SK-N-MC (cell line): ENCODE measurements around the gene KRT82.

Source experiments
- EZH2 ChIP-seq: fragments of 200-600 bp; sonication (generic); IDR thresholded peaks from one replicate; pipeline ENCODE4 v1.6.1; 2017; ENCODE audit warnings: antibody characterized with exemption
- POLR2AphosphoS5 ChIP-seq: IDR thresholded peaks from 2 replicates; pipeline ENCODE4 v1.6.1; 2012; ENCODE audit warnings: mild to moderate bottlenecking, low read depth, low read length, borderline replicate concordance

DNA sequence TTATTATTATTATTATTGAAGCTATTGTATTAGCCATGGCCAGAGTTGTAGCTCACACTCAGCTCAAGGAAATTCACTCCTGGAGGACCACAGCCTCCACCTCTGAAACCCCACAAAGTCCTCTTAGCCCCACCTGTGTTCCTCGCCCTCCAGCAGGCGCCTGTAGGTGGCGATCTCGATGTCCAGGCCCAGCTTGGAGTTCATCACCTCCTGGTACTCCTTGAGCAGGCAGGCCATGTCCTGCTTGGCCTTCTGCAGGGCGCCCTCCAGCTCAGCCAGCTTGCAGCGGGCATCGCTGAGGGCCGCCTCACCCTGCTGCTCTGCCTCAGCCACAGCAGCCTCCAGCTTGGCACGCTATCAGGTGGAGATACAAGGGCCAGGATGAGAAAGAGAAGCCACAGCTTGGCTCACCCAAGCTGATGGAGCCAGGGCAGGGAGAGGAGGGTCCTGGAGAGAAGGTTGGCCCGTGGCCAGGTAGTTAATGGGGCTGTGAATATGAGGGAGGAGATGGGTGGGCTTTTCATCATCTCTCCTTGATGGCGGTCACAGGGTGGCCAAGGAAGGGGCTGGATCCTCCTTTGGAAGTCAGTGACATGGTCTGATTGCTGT, 43.9 kb downstream of the KRT82 start:
- no peak for TF ChIP-seq POLR2AphosphoS5
- no peak for TF ChIP-seq EZH2
